ENCODE data around the gene AHDC1.

The AHDC1 gene

GRCh38 chr1:27567146-27567526 is 36.8 kb downstream of the AHDC1 start:
- H3K27ac ChIP-seq = no peak overlapping the region; the same call in 1 of the 2 replicates
- TF ChIP-seq CTCF (conservative IDR thresholded peaks at IDR 0.05) = no peak

- no peak for TF ChIP-seq CTCF (conservative IDR thresholded peaks at IDR 0.05)
Observed at GRCh38 chr1:27566462-27567145, 37.3 kb downstream of the AHDC1 start.

GRCh38 chr1:27564710-27565649 is 39.0 kb downstream of the AHDC1 start:
- TF ChIP-seq CTCF (conservative IDR thresholded peaks at IDR 0.05) = no peak
- no peak overlapping the region for H3K27ac ChIP-seq

More at GRCh38 chr1:27566462-27567145, 37.3 kb downstream of the AHDC1 start:
- H3K27ac ChIP-seq = no peak overlapping the region

GRCh38 chr1:27563591-27564471 is 40.1 kb downstream of the AHDC1 start:
- no peak for TF ChIP-seq CTCF (conservative IDR thresholded peaks at IDR 0.05)
- no peak overlapping the region for H3K27ac ChIP-seq

GRCh38 chr1:27563341-27563590 is 40.7 kb downstream of the AHDC1 start:
- no peak overlapping the region for H3K27ac ChIP-seq
- TF ChIP-seq CTCF (conservative IDR thresholded peaks at IDR 0.05) = no peak

GRCh38 chr1:27562534-27563340 is 41.2 kb downstream of the AHDC1 start:
- no peak overlapping the region for H3K27ac ChIP-seq
- no peak for TF ChIP-seq CTCF (conservative IDR thresholded peaks at IDR 0.05)
